Lung microvascular endothelial cell (primary cell): ENCODE results near the gene C1QTNF12. TPM values are rescaled to one million over a fixed set of nuclear protein-coding genes. Genes with fewer than 3 reads are reported as not detected.

Experiments
- DNase-seq, 2 donors: peaks; one replicate each; pipeline versions ENCODE4 v3.0.0 to v3.0.0-alpha.2; 2010; ENCODE audit warnings: low read depth in 2 of 2
- total RNA-seq: library from RNA; depleted of rRNA; stranded (reverse); fragments of >200 nt; gene quantifications from 2 replicates; pipeline ENCODE4 v1.2.1, GENCODE V29; 2014

C1QTNF12 gene, protein sequence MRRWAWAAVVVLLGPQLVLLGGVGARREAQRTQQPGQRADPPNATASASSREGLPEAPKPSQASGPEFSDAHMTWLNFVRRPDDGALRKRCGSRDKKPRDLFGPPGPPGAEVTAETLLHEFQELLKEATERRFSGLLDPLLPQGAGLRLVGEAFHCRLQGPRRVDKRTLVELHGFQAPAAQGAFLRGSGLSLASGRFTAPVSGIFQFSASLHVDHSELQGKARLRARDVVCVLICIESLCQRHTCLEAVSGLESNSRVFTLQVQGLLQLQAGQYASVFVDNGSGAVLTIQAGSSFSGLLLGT
- total RNA-seq, result 0.20 and 0.22 TPM in 2 replicates

- DNase-seq, result no peak
Measured at GRCh38 chr1:1246577-1247340, at the start of gene C1QTNF12. C1QTNF12 (minus strand) TSS chr1:1246722; CDS start chr1:1246690, 32 bp downstream.

DNA sequence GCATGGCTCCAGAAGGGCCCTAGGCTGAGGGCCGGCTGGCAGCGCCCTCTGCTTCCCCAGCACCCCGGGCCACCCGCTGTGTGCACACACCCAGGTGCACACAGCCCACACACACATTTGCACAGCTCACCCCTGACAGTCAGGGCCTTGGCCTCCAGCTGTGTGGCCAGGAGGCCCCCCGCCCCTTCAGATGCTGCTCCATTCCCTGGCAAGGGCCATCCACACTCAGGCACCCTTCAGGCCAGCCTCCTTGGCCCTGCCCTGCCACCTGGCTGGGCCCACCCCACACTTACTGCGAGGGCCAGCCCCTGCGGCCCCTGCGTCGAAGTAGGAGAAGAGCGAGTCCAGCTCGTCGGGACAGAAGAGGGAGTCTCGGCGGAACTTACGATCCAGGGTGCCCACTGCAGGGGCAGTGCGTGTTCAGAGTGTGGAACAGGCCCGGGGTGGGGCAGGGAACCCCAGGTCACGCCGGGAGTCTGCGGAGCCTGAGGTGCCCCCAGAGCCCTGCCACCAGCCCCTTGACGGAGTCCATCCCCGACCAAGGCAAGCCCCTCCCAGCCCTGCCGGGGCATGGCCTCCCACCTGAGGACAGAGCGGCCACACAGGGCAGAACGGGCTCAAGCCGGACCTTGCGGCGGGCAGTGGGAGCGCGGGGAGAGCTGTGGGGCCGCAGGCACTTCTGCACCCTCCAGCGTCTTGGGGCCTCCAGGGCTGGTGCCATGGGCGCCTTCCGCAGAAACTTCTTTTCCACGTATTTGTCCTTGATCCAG lies 48.8 kb upstream of the C1QTNF12 start:
- DNase-seq, result no peak

DNA sequence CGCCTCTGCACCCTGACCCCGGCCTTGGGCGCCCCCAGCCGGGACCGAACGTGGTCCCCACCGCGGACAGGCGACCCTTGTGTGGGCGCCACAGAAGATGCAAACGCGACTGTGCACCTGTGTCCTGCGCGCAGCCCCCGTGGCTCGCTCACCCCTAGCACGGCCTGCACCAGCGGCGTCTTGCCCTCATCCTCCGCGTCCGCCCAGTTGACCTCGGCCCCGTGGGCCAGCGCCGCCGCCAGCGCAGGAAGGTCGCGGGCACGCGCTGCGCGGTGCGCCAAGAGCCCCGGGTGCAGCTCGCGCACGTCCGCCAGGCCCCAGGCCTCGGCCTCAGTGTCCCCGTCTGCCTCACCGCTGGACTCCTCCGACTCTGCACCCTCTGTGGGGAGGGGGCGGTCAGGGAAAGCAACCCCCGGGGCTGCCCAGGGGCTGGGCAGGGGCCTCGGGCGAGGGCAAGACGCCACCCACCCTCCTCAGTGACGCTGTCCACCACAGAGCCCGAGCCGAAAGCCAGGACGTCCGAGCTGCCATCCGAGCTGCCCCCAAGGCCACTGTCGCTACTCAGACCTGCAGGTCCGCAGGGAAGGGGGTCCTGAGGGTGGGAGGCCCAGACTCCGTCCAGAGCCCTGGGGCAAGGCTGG lies 47.8 kb upstream of the C1QTNF12 start:
- no peak for DNase-seq

GRCh38 chr1:1293263-1294249 lies 47.0 kb upstream of the C1QTNF12 start:
- DNase-seq, result peak in 1 of 2 donors; percentile 40

DNA sequence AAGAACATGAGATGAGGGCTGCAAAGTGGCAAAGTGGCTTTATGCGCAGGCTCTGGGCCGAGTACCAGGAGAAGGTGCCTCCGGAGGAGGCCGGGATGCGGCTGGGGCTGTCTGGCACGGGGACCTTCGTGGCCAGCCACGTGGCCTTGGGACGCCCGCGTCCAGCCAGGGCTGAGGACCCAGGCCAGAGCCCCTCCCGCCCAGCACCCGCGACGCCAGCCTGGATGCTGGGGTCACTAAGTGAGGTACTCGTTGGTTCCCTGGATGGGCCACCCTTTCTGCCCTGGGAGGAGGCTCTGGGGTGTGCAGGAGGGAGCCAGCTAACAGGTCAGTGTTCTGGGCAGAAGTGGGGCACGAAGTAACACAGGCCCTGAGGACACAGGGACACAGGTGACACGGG lies 46.3 kb upstream of the C1QTNF12 start:
- DNase-seq, result no peak

DNA sequence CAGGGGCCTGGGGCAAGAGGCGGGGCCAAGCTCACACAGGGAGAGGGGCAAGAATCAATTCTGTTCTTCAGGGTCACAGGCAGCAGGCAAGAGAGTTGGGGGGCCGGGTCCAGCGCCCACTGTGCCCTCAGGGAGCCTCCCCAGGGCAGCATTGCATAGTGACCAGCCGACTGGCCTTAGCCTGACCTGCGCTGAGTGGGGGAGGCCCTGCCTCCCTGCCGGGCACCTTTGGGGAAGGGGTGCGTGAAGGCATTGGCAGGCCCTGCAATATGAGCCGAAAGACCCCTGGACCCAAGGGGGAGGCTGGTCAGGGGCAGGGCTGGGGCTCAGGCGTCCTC lies 45.9 kb upstream of the C1QTNF12 start:
- DNase-seq, result no peak

GRCh38 chr1:1291548-1292441 lies 45.3 kb upstream of the C1QTNF12 start:
- DNase-seq, result peak; percentile 63 to 83

- no peak for DNase-seq
Measured at GRCh38 chr1:1291023-1291528, 44.6 kb upstream of the C1QTNF12 start.

DNA sequence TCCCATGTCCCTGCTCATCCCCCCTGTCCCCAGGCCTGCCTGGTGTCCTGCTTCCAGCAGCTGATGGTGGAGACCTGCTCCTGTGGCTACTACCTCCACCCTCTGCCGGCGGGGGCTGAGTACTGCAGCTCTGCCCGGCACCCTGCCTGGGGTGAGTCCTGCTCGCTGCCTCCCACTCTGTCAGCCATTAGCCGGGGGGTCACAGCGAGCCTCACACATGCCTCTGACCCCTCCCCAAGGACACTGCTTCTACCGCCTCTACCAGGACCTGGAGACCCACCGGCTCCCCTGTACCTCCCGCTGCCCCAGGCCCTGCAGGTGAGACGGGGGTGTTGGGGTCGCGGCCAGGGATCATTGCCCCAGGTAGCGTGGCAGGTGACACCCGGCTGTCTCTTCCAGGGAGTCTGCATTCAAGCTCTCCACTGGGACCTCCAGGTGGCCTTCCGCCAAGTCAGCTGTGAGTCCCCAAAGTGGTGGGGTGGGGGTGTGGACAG lies 43.8 kb upstream of the C1QTNF12 start:
- DNase-seq, result peak; percentile 60 to 80

DNA sequence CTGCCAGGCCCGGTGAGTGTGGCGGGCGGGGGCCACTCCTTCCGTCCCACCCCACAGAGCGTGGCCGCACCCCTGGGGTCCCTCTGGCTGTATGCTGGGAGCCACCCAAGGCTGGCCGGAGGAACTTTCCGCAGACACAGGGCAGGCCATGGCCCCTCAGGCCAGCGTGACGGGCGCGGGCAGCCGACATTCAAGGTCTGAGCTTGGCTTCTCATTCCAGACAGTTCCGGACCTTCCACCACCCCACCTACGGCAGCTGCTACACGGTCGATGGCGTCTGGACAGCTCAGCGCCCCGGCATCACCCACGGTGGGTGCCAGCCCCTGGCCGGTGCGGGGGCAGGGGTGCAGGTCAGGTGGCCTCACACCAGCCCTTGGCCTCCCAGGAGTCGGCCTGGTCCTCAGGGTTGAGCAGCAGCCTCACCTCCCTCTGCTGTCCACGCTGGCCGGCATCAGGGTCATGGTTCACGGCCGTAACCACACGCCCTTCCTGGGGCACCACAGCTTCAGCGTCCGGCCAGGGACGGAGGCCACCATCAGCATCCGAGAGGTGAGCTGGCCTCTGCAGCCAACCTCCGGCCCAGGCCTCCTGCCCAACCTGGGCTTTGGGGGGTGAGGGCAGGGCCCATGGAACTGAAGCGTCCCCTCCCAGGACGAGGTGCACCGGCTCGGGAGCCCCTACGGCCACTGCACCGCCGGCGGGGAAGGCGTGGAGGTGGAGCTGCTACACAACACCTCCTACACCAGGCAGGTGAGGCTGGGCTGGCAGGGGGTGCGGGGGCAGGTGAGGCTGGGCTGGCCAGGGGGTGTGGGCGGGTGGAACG lies 41.0 kb upstream of the C1QTNF12 start:
- DNase-seq, result no peak

DNA sequence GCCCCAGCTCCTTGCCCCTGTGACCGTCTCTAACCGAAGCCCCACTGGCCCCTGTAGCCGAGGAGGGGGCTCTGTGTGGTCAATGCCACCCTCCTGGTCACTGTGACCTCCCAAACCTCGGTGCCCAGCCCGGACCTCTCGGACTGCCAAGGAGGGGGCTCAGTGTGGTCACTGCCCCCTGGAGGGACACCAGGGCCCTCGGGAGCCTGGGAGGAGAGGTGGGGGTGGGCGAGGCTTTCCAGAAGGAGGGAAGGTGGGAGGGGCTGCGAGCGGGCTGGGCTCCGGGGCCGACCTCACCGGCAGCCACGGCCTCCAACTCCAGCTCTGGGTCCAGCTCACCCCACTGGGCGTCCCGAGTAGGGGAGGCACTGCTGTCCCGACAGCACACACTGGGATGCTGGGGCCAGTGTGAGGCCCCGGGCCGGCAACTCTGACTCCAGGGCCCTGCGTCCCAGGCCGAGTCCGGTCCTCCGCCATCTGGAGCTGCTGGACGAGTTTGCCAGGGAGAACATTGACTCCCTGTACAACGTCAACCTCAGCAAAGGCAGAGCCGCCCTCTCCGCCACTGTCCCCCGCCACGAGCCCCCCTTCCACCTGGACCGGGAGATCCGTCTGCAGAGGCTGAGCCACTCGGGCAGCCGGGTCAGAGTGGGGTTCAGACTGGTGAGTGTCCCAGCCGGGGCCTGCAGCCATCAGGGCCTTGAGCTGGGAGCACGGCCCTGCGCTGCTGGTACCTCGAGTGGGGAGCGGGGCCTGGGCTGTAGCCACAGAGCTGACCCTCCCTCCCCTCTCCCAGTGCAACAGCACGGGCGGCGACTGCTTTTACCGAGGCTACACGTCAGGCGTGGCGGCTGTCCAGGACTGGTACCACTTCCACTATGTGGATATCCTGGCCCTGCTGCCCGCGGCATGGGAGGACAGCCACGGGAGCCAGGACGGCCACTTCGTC lies 40.1 kb upstream of the C1QTNF12 start:
- DNase-seq, result no peak

GRCh38 chr1:1285611-1286311 lies 39.2 kb upstream of the C1QTNF12 start:
- no peak for DNase-seq

DNA sequence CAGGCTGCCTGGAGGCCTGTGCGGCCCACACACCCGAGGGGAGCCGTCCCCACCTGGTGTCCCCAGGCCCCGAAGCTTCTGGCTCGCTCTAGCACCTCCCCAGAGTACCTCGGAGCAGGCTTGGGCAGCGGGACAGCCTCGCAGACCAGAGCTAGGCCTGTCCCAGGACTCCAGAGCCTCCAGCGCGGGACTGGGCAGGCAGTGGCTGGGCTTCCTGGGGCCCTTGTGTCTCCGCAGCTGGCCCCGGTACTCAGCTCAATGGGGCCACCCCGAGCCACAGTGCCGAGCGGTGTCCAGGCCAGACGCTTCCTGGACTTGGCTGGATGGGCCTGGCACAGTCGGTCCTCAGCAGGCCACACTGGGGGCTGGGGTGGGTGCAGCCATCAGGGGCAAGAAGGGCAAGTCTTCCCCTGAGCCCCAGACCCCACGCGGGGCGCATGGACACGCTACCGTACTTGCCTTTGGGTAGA lies 38.6 kb upstream of the C1QTNF12 start:
- DNase-seq, result no peak

GRCh38 chr1:1284221-1285101 lies 37.9 kb upstream of the C1QTNF12 start:
- no peak for DNase-seq

DNA sequence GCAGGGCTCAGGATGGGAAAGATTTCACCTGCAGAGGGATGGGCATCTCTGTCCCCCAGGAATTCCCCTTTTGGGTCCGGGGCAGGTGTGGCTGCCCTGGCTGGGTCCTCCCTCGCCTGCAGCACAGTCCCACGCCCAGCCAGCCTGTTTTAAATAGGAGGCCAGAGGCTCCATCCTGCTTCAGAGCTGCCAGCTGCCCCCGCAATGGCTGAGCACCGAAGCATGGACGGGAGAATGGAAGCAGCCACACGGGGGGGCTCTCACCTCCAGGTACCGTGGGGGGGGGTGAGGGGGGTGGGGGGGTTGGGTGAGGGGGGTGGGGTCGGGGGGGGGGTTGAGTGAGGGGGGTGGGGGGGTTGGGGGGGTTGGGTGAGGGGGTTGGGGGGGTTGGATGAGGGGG lies 37.3 kb upstream of the C1QTNF12 start:
- DNase-seq, result no peak
